DMS53 (cell line): ENCODE measurements around the gene ZC3H13.

Experiments
- DNase-seq: peaks from one replicate; lab custom pipeline; 2025; lab: John Stamatoyannopoulos, UW

ZC3H13 gene

GRCh38 chr13:46052319-46053161 lies at the start of gene ZC3H13:
TSS of gene ZC3H13 (minus strand) at chr13:46052746. CDS start at chr13:46045507, 7,239 bp downstream.
- peak; percentile 97 for DNase-seq

- no peak for DNase-seq
These were observed 49.7 kb upstream of the ZC3H13 start for GRCh38 chr13:46102255-46102605.

GRCh38 chr13:46101484-46102254 lies 49.1 kb upstream of the ZC3H13 start:
- DNase-seq, result peak; percentile 33

GRCh38 chr13:46101002-46101401 lies 48.5 kb upstream of the ZC3H13 start:
- DNase-seq, result no peak

- no peak for DNase-seq
These were observed 47.8 kb upstream of the ZC3H13 start for GRCh38 chr13:46100191-46100815.

- no peak for DNase-seq
These were observed 45.1 kb upstream of the ZC3H13 start for GRCh38 chr13:46097663-46098062.

GRCh38 chr13:46097015-46097414 lies 44.5 kb upstream of the ZC3H13 start:
- peak; percentile 95 for DNase-seq

- no peak for DNase-seq
These were observed 41.9 kb upstream of the ZC3H13 start for GRCh38 chr13:46094478-46094877.

- peak; percentile 2 for DNase-seq
These were observed 36.4 kb upstream of the ZC3H13 start for GRCh38 chr13:46088821-46089562.

GRCh38 chr13:46087481-46087880 lies 34.9 kb upstream of the ZC3H13 start:
- DNase-seq, result no peak

GRCh38 chr13:46086985-46087384 lies 34.4 kb upstream of the ZC3H13 start:
- no peak for DNase-seq

- no peak for DNase-seq
These were observed 33.9 kb upstream of the ZC3H13 start for GRCh38 chr13:46086421-46086922.

- DNase-seq, result no peak
These were observed 33.2 kb upstream of the ZC3H13 start for GRCh38 chr13:46085737-46086136.

GRCh38 chr13:46082324-46082723 lies 29.8 kb upstream of the ZC3H13 start:
- DNase-seq, result no peak

GRCh38 chr13:46079770-46080169 lies 27.2 kb upstream of the ZC3H13 start:
- DNase-seq, result no peak

- DNase-seq, result no peak
These were observed 24.7 kb upstream of the ZC3H13 start for GRCh38 chr13:46077265-46077664.

GRCh38 chr13:46076827-46077226 lies 24.3 kb upstream of the ZC3H13 start:
- DNase-seq, result no peak

GRCh38 chr13:46075811-46076210 lies 23.3 kb upstream of the ZC3H13 start:
- DNase-seq, result no peak

GRCh38 chr13:46071590-46072249 lies 19.2 kb upstream of the ZC3H13 start:
- peak; percentile 10 for DNase-seq

GRCh38 chr13:46063292-46063691 lies 10.7 kb upstream of the ZC3H13 start:
- no peak for DNase-seq

GRCh38 chr13:46062185-46062584 lies 9.6 kb upstream of the ZC3H13 start:
- DNase-seq, result peak; percentile 1
